Keratinocyte (primary cell): ENCODE measurements around the gene SSTR4. TPM values are rescaled to one million over a fixed set of nuclear protein-coding genes. Genes with fewer than 3 reads are reported as not detected.

Source experiments
- DNase-seq: peaks from one replicate; pipeline ENCODE4 v3.0.0-alpha.2; 2011; ENCODE audit warnings: low read depth, missing footprints, low spot score
- FAIRE-seq: peaks from 2 replicates; lab custom pipeline; 2011; peaks lifted over from hg19 to GRCh38; lab: Jason Lieb, UNC
- H2AFZ ChIP-seq: 2 replicates; pipeline ENCODE4 v1.6.0; 2012; ENCODE audit warnings: low read length, control low read depth, inconsistent platforms; ENCODE audit not compliant: control insufficient read depth
- H3K27ac ChIP-seq: 2 replicates; pipeline ENCODE4 v1.5.1; 2011; ENCODE audit warnings: low read length; ENCODE audit not compliant: control insufficient read depth, insufficient read depth
- H3K27me3 ChIP-seq: 3 replicates; pipeline ENCODE4 v1.6.0; 2011; ENCODE audit warnings: low read length; ENCODE audit not compliant: control insufficient read depth, insufficient read depth; ENCODE audit errors: extremely low read depth
- H3K36me3 ChIP-seq, 2 experiments: 2 replicates in 1 of 2; 3 replicates in 1 of 2; pipeline ENCODE4 v1.5.1; 2011; ENCODE audit warnings: low read length in 2 of 2, mild to moderate bottlenecking in 1 of 2; ENCODE audit not compliant: control insufficient read depth in 2 of 2, insufficient read depth in 2 of 2; ENCODE audit errors: extremely low read depth in 1 of 2
- H3K4me1 ChIP-seq: 3 replicates; pipeline ENCODE4 v1.5.1; 2011; ENCODE audit warnings: low read length; ENCODE audit not compliant: control insufficient read depth, insufficient read depth; ENCODE audit errors: extremely low read depth
- H3K4me2 ChIP-seq: 3 replicates; pipeline ENCODE4 v1.6.0; 2011; ENCODE audit warnings: low read depth, low read length; ENCODE audit not compliant: control insufficient read depth, insufficient read depth; ENCODE audit errors: extremely low read depth
- H3K4me3 ChIP-seq, 3 experiments: fragments of 200-600 bp in 1 of 3; sonication (generic) in 1 of 3; 2 replicates in 2 of 3; 3 replicates in 1 of 3; pipeline ENCODE4 v1.5.1; 2011 to 2016; ENCODE audit warnings: low read length in 3 of 3, mild to moderate bottlenecking in 3 of 3, control low read depth in 2 of 3, inconsistent platforms in 1 of 3, low read depth in 1 of 3, mixed read lengths in 1 of 3, mixed run types in 1 of 3, moderate library complexity in 1 of 3; ENCODE audit not compliant: control insufficient read depth in 2 of 3, insufficient read depth in 2 of 3; ENCODE audit errors: extremely low read depth in 1 of 3
- H3K79me2 ChIP-seq: 2 replicates; pipeline ENCODE4 v1.6.0; 2012; ENCODE audit warnings: low read length; ENCODE audit not compliant: control insufficient read depth, insufficient read depth
- H3K9ac ChIP-seq: 3 replicates; pipeline ENCODE4 v1.6.0; 2011; ENCODE audit warnings: low read length; ENCODE audit not compliant: control insufficient read depth, insufficient read depth; ENCODE audit errors: extremely low read depth
- H3K9me1 ChIP-seq: 3 replicates; pipeline ENCODE4 v1.6.0; 2011; ENCODE audit warnings: low read length; ENCODE audit not compliant: control insufficient read depth, insufficient read depth; ENCODE audit errors: extremely low read depth
- H3K9me3 ChIP-seq: 2 replicates; pipeline ENCODE4 v1.5.1; 2012; ENCODE audit warnings: low read depth, low read length; ENCODE audit not compliant: control insufficient read depth
- H4K20me1 ChIP-seq: 3 replicates; pipeline ENCODE4 v1.6.0; 2011; ENCODE audit warnings: low read length; ENCODE audit not compliant: control insufficient read depth, insufficient read depth; ENCODE audit errors: extremely low read depth
- CTCF ChIP-seq, 3 experiments: IDR thresholded peaks in 1 of 3; conservative IDR thresholded peaks in 1 of 3; optimal IDR thresholded peaks in 1 of 3; 2 replicates in 2 of 3; 3 replicates in 1 of 3; pipeline versions ENCODE3 to v1.5.1; 2011; ENCODE audit warnings: low read length in 3 of 3, mild to moderate bottlenecking in 3 of 3, moderate library complexity in 2 of 3, control low read depth in 1 of 3, inconsistent platforms in 1 of 3; ENCODE audit not compliant: insufficient read depth in 2 of 3; ENCODE audit errors: extremely low read depth in 1 of 3
- EZH2 ChIP-seq: IDR thresholded peaks from one replicate; pipeline ENCODE4 v1.6.1; 2012; ENCODE audit warnings: inconsistent platforms, mild to moderate bottlenecking, low read length, moderate library complexity
- dilution Hi-C: fragments of 300-500 bp; cut with MboI; formaldehyde crosslinking; loops from one replicate; pipeline ENCODE4 v1.7.0; 2020; ENCODE audit warnings: low sequenced_read_pairs; ENCODE audit not compliant: extremely low pct_ligation_motif_present
- polyA plus RNA-seq, 5 experiments: library from polyadenylated mRNA; depleted of rRNA in 3 of 5; stranded (reverse) in 3 of 5; stranded (forward) in 1 of 5; unstranded in 1 of 5; fragments of >200 nt; gene quantifications; 1 replicate in 1 of 5; 2 replicates in 3 of 5; 3 replicates in 1 of 5; pipeline versions ENCODE4 v1.2.1 to v1.2.3, GENCODE V29; 2011 to 2012; ENCODE audit warnings: missing spikeins in 2 of 5, low read depth in 1 of 5, low replicate concordance in 1 of 5

Gene SSTR4
- polyA plus RNA-seq, 1 donor (not counting 4 experiments of a cell fraction or from before 2014, with no cell fraction given): not detected

- no peak for TF ChIP-seq CTCF (optimal IDR thresholded peaks at IDR 0.05 in 1 of 3, IDR thresholded peaks at IDR 0.05 in 1 of 3, conservative IDR thresholded peaks at IDR 0.05 in 1 of 3; ENCODE audit: extremely low read depth in 1 of 3, insufficient read depth in 2 of 3, low read length in 3 of 3)
- no peak for TF ChIP-seq EZH2
- Histone ChIP-seq H3K79me2 (no peaks in the 10 kb centered on the region), H2AFZ (no peak overlapping the region), H3K4me2 (no peak overlapping the region), H3K9me3 (no peaks in the 10 kb centered on the region), H3K27ac (no peak overlapping the region), H3K9ac (no peak overlapping the region), H3K4me3 (no peak overlapping the region), H3K27me3 (no peaks in the 10 kb centered on the region), H3K4me1 (peaks cover 8% of the 10 kb centered on the region), H4K20me1 (no peaks in the 10 kb centered on the region), H3K36me3 (no peaks in the 10 kb centered on the region), H3K9me1 (no peaks in the 10 kb centered on the region)
- FAIRE-seq (no peak), DNase-seq (no peak)
- dilution Hi-C loops: no loop called here
These were observed 52.6 kb downstream of the SSTR4 start for GRCh38 chr20:23087587-23088251.

Other genes starting within 250 kb of the SSTR4 start
- 2.1 to 6.2 TPM (median 4.7 TPM) in 3 replicates for gene THBD, start 14.4 kb downstream of the SSTR4 start, polyA plus RNA-seq
- 0.01 TPM in 1 of 3 replicates, not detected in the others for gene CD93, start 51.0 kb downstream of the SSTR4 start, polyA plus RNA-seq